ENCODE results near the gene ATP9B.

DNA sequence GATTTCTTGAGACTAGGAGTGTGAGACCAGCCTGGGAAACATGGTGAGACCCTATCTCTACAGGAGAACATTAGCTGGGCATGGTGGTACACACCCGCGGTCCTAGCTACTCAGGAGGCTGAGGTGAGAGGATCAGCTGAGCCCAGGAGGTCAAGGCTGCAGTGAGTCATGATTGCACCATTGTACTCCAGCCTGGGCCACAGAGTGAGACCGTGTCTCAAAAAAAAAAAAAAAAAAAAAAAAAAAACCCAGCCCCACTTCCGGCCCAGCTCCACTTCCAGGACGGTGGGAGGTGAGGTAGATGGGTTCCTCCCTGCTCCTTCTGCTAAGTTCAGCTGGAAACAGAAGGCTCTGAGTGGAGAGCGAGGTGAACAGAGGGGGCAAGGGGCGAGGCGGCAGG is 285.2 kb downstream of the ATP9B start:
- TF ChIP-seq, protein P1, sequence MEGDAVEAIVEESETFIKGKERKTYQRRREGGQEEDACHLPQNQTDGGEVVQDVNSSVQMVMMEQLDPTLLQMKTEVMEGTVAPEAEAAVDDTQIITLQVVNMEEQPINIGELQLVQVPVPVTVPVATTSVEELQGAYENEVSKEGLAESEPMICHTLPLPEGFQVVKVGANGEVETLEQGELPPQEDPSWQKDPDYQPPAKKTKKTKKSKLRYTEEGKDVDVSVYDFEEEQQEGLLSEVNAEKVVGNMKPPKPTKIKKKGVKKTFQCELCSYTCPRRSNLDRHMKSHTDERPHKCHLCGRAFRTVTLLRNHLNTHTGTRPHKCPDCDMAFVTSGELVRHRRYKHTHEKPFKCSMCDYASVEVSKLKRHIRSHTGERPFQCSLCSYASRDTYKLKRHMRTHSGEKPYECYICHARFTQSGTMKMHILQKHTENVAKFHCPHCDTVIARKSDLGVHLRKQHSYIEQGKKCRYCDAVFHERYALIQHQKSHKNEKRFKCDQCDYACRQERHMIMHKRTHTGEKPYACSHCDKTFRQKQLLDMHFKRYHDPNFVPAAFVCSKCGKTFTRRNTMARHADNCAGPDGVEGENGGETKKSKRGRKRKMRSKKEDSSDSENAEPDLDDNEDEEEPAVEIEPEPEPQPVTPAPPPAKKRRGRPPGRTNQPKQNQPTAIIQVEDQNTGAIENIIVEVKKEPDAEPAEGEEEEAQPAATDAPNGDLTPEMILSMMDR (IDR thresholded peaks at IDR 0.05) = no peak
- no peak for TF ChIP-seq POLR2A (IDR thresholded peaks at IDR 0.05)

Measured in vagina (tissue), 2 donors.